GM12878 (cell line): ENCODE measurements around the gene SLIRP. TPM values are rescaled to one million over a fixed set of nuclear protein-coding genes. Genes with fewer than 3 reads are reported as not detected.

Source experiments
- BACH1 ChIP-seq: fragments of 450-650 bp; IDR thresholded peaks from 2 replicates; pipeline ENCODE4 v1.6.1; 2017; ENCODE audit warnings: mild to moderate bottlenecking, borderline replicate concordance
- CREM ChIP-seq: IDR thresholded peaks from 2 replicates; pipeline ENCODE4 v1.6.1; 2014; ENCODE audit warnings: antibody characterized with exemption, low read depth
- DPF2 ChIP-seq: fragments of 450-650 bp; IDR thresholded peaks from 2 replicates; pipeline ENCODE4 v1.6.1; 2017; ENCODE audit warnings: mild to moderate bottlenecking
- FOS ChIP-seq: IDR thresholded peaks from 3 replicates; pipeline ENCODE4 v1.6.1; 2011; ENCODE audit warnings: borderline replicate concordance; ENCODE audit not compliant: insufficient read length; ENCODE audit errors: extremely low read depth
- FOXM1 ChIP-seq: IDR thresholded peaks from 2 replicates; pipeline ENCODE4 v1.6.1; 2012; ENCODE audit warnings: low read depth, mild to moderate bottlenecking, inconsistent platforms, low read length, moderate library complexity
- LARP7 ChIP-seq: fragments of 450-650 bp; IDR thresholded peaks from 2 replicates; pipeline ENCODE4 v1.6.1; 2017; ENCODE audit warnings: mild to moderate bottlenecking
- NBN ChIP-seq: fragments of 450-650 bp; IDR thresholded peaks from 2 replicates; pipeline ENCODE4 v1.6.1; 2016
- NFXL1 ChIP-seq: fragments of 450-650 bp; IDR thresholded peaks from 2 replicates; pipeline ENCODE4 v1.6.1; 2017; ENCODE audit warnings: antibody characterized with exemption, mild to moderate bottlenecking, borderline replicate concordance
- NR2C1 ChIP-seq: fragments of 450-650 bp; IDR thresholded peaks from 2 replicates; pipeline ENCODE4 v1.6.1; 2017; ENCODE audit warnings: antibody characterized with exemption, mild to moderate bottlenecking, moderate library complexity
- POU2F2 ChIP-seq: IDR thresholded peaks from 3 replicates; pipeline ENCODE4 v1.6.1; 2011; ENCODE audit warnings: low read depth, mild to moderate bottlenecking, low read length, borderline replicate concordance
- RAD51 ChIP-seq: fragments of 450-650 bp; IDR thresholded peaks from 2 replicates; pipeline ENCODE4 v1.6.1; 2016; ENCODE audit warnings: moderate library complexity, mild to moderate bottlenecking, inconsistent platforms
- RBBP5 ChIP-seq: fragments of 200-600 bp; sonication (generic); conservative IDR thresholded peaks from 2 replicates; pipeline ENCODE4 v1.6.1; 2016
- RCOR1 ChIP-seq: conservative IDR thresholded peaks from 2 replicates; pipeline ENCODE4 v1.6.1; 2012; ENCODE audit warnings: low read depth, low read length, improper control_type of control experiment
- RFX5 ChIP-seq: IDR thresholded peaks from 2 replicates; pipeline ENCODE4 v1.6.1; 2011; ENCODE audit warnings: low read depth, low read length, improper control_type of control experiment
- RUNX3 ChIP-seq: IDR thresholded peaks from 2 replicates; pipeline ENCODE4 v1.6.1; 2012; ENCODE audit warnings: low read length, inconsistent platforms
- SP1 ChIP-seq: IDR thresholded peaks from one replicate; pipeline ENCODE4 v1.6.1; 2011; ENCODE audit warnings: low read depth, low read length
- SPI1 ChIP-seq: IDR thresholded peaks from 2 replicates; pipeline ENCODE4 v1.6.1; 2011; ENCODE audit warnings: low read depth, mild to moderate bottlenecking, low read length, moderate library complexity, borderline replicate concordance; ENCODE audit not compliant: insufficient read depth
- SRF ChIP-seq, 2 experiments: IDR thresholded peaks; 2 replicates each; pipeline ENCODE4 v1.6.1; 2011; ENCODE audit warnings: low read depth in 2 of 2, low read length in 2 of 2, mild to moderate bottlenecking in 1 of 2, moderate library complexity in 1 of 2
- YY1 ChIP-seq: IDR thresholded peaks from 2 replicates; pipeline ENCODE4 v1.6.1; 2011; ENCODE audit warnings: low read depth, mild to moderate bottlenecking, low read length
- ZNF384 ChIP-seq: IDR thresholded peaks from 2 replicates; pipeline ENCODE4 v1.6.1; 2012; ENCODE audit warnings: low read depth, mild to moderate bottlenecking, low read length, improper control_type of control experiment, borderline replicate concordance
- polyA plus RNA-seq, 11 experiments: library from polyadenylated mRNA; depleted of rRNA in 4 of 11; unstranded in 6 of 11; stranded (reverse) in 5 of 11; fragments of >200 nt; fragmentation: Nextera tagmentation in 4 of 11; fragmentation: Illumina TruSeq in 1 of 11; extraction: Ambion mirVana in 4 of 11; extraction: Trizol in 1 of 11; gene quantifications; 1 replicate in 1 of 11; 2 replicates in 10 of 11; pipeline versions ENCODE4 v1.2.1 to v1.2.3, GENCODE V29; 2011 to 2016; ENCODE audit warnings: inconsistent platforms in 2 of 11, missing spikeins in 2 of 11, low read depth in 1 of 11
- total RNA-seq, 4 experiments: library from RNA; depleted of rRNA in 3 of 4; stranded (reverse); fragments of >200 nt in 3 of 4; fragmentation: Illumina TruSeq in 1 of 4; extraction: Trizol in 1 of 4; gene quantifications; 2 replicates each; pipeline versions ENCODE4 v1.2.1 to v1.2.3, GENCODE V29; 2013 to 2021
- TF ChIP-seq, protein P1 (sequence below): fragments of 450-650 bp; IDR thresholded peaks from 2 replicates; pipeline ENCODE4 v1.6.1; 2016; ENCODE audit warnings: mild to moderate bottlenecking
- TF ChIP-seq, protein P2 (sequence below): fragments of 450-650 bp; IDR thresholded peaks from 2 replicates; pipeline ENCODE4 v1.6.1; 2016; ENCODE audit warnings: mild to moderate bottlenecking
- TF ChIP-seq, protein P3 (sequence below): IDR thresholded peaks from 2 replicates; pipeline ENCODE4 v1.6.1; 2011; ENCODE audit warnings: borderline replicate concordance, low read depth, mild to moderate bottlenecking, moderate library complexity, mixed read lengths, low read length; ENCODE audit not compliant: insufficient read depth; ENCODE audit errors: extremely low read length
- TF ChIP-seq, protein P4 (sequence below): IDR thresholded peaks from 2 replicates; pipeline ENCODE4 v1.6.1; 2011; ENCODE audit warnings: low read depth, low read length, improper control_type of control experiment, borderline replicate concordance

Gene SLIRP
- total and polyA plus RNA-seq, 10 of the 15 experiments (the other 5 are each of a cell fraction or from before 2014, with no cell fraction given): 196 to 1,510 (median 596) TPM

DNA sequence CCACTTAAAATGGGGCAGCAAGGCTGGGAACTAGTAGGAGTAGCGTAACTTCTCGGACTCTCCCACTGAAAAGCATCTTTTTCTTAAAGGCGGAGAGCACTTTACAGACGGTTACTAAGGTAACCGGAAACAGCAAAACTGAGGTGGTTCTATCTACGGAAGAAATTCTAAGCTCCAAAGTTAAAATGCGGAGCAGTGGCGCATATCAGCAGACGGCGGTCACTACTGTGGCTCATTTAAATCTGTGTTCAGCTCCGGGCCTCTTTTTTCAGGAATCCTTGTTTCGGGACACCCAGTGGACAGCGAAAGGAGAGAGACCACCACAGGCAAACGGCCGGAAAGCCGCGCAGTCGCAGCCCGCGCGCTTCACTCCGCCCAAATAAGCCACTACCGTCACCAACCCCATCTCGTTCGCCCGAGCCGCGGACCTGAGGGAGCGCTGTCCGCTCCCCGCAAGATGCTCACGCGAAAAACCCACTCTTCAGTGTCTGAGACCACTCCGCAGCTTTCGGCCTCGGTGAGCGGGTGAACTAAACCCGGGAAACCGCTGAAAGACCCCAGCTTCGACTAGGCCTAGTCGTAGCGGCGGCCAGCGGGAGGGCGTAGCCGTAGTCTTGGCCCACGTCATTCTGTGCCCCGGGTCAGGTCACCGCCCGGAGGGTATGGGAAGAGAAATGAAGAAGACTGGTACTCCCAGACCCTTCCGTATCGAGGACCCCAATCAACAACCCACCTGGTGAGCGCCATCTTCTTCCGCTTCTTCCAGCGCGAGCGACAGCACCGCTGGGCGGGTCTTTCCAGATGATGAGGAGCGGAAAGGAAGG, 52.7 kb downstream of the SLIRP start, which contains the start of gene SNW1 (continued):
- TF ChIP-seq RAD51: no peak
- TF ChIP-seq RUNX3: peak; percentile 41
- no peak for TF ChIP-seq RCOR1
- TF ChIP-seq RFX5: no peak
- TF ChIP-seq, protein P1, sequence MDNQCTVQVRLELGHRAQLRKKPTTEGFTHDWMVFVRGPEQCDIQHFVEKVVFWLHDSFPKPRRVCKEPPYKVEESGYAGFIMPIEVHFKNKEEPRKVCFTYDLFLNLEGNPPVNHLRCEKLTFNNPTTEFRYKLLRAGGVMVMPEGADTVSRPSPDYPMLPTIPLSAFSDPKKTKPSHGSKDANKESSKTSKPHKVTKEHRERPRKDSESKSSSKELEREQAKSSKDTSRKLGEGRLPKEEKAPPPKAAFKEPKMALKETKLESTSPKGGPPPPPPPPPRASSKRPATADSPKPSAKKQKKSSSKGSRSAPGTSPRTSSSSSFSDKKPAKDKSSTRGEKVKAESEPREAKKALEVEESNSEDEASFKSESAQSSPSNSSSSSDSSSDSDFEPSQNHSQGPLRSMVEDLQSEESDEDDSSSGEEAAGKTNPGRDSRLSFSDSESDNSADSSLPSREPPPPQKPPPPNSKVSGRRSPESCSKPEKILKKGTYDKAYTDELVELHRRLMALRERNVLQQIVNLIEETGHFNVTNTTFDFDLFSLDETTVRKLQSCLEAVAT: peak; percentile 49; the same call in 1 of the 2 replicates
- no peak for TF ChIP-seq NFXL1
- no peak for TF ChIP-seq ZNF384
- TF ChIP-seq FOS: no peak
- no peak for TF ChIP-seq SPI1
- 0 out of 2 replicates have a peak, but pooled peaks have one; percentile 64 for TF ChIP-seq NBN
- peak; percentile 47; the same call in 1 of the 2 replicates for TF ChIP-seq NR2C1
- peak; percentile 97 for TF ChIP-seq YY1
- no peak for TF ChIP-seq FOXM1
- 0 out of 3 replicates have a peak, but pooled peaks have one; percentile 36 for TF ChIP-seq POU2F2
- TF ChIP-seq, protein P2, sequence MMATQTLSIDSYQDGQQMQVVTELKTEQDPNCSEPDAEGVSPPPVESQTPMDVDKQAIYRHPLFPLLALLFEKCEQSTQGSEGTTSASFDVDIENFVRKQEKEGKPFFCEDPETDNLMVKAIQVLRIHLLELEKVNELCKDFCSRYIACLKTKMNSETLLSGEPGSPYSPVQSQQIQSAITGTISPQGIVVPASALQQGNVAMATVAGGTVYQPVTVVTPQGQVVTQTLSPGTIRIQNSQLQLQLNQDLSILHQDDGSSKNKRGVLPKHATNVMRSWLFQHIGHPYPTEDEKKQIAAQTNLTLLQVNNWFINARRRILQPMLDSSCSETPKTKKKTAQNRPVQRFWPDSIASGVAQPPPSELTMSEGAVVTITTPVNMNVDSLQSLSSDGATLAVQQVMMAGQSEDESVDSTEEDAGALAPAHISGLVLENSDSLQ: peak; percentile 94
- peak; percentile 35; the same call in 1 of the 2 replicates for TF ChIP-seq BACH1
- no peak for TF ChIP-seq LARP7
- TF ChIP-seq DPF2: no peak; the same call in 1 of the 2 replicates
- peak; percentile 10; the same call in 1 of the 2 replicates for TF ChIP-seq CREM
- peak; percentile 6 for TF ChIP-seq SP1
- TF ChIP-seq, protein P3, sequence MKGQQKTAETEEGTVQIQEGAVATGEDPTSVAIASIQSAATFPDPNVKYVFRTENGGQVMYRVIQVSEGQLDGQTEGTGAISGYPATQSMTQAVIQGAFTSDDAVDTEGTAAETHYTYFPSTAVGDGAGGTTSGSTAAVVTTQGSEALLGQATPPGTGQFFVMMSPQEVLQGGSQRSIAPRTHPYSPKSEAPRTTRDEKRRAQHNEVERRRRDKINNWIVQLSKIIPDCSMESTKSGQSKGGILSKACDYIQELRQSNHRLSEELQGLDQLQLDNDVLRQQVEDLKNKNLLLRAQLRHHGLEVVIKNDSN: no peak
- TF ChIP-seq RBBP5: no peak
- peak; percentile 49 to 76; a peak in 3 of 4 replicates for TF ChIP-seq SRF (IDR thresholded peaks at IDR 0.05; ENCODE audit: low read depth in 2 of 2, low read length in 2 of 2)
- TF ChIP-seq, protein P4, sequence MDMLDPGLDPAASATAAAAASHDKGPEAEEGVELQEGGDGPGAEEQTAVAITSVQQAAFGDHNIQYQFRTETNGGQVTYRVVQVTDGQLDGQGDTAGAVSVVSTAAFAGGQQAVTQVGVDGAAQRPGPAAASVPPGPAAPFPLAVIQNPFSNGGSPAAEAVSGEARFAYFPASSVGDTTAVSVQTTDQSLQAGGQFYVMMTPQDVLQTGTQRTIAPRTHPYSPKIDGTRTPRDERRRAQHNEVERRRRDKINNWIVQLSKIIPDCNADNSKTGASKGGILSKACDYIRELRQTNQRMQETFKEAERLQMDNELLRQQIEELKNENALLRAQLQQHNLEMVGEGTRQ: no peak
